ENCODE results near the gene INF2.

Gene INF2

DNA sequence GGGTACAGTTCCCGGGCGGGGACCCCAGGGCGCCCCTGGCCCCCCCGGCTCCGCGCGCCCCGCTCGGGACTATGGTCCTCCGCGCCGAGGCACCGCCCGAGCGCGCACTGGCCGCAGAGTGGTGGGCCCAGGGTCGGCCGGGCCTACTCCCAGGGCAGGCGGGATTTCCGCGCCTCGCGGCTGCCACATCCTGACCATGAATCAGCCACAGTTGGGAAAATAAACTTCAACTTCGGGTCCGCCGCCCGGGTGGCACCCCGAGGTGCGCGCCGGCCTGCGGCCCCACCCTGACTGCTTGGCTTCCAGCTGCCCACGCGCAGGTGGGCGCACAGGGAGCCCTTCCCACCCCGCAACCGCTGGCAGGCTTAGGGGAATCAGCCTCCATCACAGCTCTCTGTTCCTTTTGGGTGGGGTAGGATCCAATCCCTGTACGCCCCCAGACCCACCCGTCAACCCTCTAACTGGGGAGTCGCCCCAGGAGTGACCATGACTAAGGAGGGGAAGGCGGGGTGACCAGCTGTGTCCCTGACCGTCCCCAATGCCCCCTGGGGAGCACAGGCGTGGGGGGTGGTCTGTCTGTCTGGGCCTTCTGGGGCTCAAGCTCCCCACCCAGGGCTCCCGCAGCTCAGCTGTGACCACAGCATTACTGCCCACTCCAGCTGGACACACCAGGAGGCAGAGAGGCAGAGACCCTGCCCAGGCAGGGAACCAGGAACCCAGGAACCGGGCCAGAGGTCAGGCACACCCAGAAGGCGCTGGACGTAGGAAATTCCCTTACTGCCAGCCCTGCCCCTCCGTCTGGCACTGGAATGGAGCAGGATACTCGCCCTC, 678 bp downstream of the INF2 start (continued):
- TF ChIP-seq, protein P1, sequence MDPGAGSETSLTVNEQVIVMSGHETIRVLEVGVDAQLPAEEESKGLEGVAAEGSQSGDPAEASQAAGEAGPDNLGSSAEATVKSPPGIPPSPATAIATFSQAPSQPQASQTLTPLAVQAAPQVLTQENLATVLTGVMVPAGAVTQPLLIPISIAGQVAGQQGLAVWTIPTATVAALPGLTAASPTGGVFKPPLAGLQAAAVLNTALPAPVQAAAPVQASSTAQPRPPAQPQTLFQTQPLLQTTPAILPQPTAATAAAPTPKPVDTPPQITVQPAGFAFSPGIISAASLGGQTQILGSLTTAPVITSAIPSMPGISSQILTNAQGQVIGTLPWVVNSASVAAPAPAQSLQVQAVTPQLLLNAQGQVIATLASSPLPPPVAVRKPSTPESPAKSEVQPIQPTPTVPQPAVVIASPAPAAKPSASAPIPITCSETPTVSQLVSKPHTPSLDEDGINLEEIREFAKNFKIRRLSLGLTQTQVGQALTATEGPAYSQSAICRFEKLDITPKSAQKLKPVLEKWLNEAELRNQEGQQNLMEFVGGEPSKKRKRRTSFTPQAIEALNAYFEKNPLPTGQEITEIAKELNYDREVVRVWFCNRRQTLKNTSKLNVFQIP (CRISPR knock-in tag; IDR thresholded peaks at IDR 0.05; ENCODE audit: borderline replicate concordance, low read depth): no peak
- TF ChIP-seq ZC3H10 (CRISPR knock-in tag; IDR thresholded peaks at IDR 0.05): no peak
- no peak for TF ChIP-seq OSR1 (CRISPR knock-in tag; IDR thresholded peaks at IDR 0.05)

DNA sequence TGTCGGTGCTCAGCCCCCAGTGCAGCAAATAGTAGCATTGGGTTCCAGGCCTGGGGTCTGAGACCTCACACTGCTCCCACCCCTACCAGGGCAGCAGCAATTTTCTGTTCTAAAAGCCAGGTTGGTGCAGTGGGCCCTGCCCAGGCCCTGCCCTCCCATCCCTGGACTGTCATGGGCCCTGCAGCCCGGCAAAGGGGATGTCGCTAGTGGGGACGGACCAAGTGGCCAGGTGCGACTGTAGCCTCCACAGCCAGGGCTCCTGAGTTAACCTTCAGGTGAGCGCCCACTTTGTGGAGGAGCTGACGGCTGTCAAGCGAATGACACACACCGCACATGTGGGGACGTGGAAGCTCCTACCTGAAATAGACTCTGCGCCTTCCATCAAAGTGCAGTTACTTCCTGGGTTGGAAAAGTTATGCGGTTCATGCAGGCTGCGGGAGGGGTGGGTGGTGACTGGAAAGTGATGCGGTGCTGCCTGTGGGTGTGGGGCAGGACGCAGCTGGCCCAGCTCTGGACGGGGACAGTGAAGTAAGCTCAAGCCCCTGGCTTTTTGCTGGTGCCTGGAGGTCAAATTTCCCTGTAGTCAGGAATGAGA, 1.5 kb downstream of the INF2 start:
- TF ChIP-seq, protein P2, sequence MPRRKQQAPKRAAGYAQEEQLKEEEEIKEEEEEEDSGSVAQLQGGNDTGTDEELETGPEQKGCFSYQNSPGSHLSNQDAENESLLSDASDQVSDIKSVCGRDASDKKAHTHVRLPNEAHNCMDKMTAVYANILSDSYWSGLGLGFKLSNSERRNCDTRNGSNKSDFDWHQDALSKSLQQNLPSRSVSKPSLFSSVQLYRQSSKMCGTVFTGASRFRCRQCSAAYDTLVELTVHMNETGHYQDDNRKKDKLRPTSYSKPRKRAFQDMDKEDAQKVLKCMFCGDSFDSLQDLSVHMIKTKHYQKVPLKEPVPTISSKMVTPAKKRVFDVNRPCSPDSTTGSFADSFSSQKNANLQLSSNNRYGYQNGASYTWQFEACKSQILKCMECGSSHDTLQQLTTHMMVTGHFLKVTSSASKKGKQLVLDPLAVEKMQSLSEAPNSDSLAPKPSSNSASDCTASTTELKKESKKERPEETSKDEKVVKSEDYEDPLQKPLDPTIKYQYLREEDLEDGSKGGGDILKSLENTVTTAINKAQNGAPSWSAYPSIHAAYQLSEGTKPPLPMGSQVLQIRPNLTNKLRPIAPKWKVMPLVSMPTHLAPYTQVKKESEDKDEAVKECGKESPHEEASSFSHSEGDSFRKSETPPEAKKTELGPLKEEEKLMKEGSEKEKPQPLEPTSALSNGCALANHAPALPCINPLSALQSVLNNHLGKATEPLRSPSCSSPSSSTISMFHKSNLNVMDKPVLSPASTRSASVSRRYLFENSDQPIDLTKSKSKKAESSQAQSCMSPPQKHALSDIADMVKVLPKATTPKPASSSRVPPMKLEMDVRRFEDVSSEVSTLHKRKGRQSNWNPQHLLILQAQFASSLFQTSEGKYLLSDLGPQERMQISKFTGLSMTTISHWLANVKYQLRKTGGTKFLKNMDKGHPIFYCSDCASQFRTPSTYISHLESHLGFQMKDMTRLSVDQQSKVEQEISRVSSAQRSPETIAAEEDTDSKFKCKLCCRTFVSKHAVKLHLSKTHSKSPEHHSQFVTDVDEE (CRISPR knock-in tag; IDR thresholded peaks at IDR 0.05): no peak
- TF ChIP-seq PPARA (CRISPR knock-in tag; IDR thresholded peaks at IDR 0.05; ENCODE audit: borderline replicate concordance) (no peak), CSDC2 (CRISPR knock-in tag; IDR thresholded peaks at IDR 0.05) (no peak), TCF4 (CRISPR knock-in tag; IDR thresholded peaks at IDR 0.05; ENCODE audit: borderline replicate concordance) (no peak), ESRRG (CRISPR knock-in tag; IDR thresholded peaks at IDR 0.05) (no peak), ARNTL (CRISPR knock-in tag; IDR thresholded peaks at IDR 0.05; ENCODE audit: borderline replicate concordance, low read depth) (no peak)
- TF ChIP-seq, protein P3, sequence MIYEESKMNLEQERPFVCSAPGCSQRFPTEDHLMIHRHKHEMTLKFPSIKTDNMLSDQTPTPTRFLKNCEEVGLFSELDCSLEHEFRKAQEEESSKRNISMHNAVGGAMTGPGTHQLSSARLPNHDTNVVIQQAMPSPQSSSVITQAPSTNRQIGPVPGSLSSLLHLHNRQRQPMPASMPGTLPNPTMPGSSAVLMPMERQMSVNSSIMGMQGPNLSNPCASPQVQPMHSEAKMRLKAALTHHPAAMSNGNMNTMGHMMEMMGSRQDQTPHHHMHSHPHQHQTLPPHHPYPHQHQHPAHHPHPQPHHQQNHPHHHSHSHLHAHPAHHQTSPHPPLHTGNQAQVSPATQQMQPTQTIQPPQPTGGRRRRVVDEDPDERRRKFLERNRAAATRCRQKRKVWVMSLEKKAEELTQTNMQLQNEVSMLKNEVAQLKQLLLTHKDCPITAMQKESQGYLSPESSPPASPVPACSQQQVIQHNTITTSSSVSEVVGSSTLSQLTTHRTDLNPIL (CRISPR knock-in tag; IDR thresholded peaks at IDR 0.05; ENCODE audit: low read depth): no peak
- ATAC-seq: no peak

DNA sequence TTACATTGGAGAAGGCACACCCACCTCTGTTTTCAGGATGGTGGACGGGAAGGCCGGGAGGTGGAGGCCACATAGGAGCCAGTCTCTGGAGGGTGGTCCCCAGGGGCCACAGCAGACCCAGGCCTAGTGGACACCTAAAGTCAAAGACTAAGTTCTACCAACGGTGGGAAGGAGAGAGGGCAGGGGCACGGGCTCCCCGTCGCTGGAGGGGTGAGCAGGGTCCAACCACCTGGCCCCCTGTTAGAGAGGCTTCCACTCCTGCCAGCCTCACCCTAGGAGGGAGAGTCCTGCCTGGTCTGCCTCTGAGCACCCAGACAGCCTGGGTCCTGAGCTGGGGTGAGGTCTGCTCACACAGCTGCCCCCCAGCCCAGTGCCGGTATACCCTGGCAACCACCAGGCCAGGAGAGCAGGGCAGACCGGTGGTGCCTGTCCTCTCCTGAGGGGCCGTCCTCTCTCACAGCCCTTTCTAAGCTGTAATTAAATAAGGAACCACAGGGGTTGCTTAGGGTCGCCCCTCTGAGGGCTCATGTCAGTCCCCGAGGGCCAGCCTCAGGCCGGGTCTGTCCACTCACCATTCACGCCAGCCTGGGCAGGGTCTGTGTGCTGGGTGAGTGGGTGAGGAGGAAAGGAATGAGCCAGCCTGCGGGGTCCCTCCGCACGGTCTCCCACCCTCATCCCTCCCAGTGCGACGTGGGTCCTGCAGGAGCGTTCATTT, 2.3 kb downstream of the INF2 start:
- no peak for TF ChIP-seq TCF4 (CRISPR knock-in tag; IDR thresholded peaks at IDR 0.05; ENCODE audit: borderline replicate concordance)
- no peak for TF ChIP-seq ZNF8 (CRISPR knock-in tag; IDR thresholded peaks at IDR 0.05)
- TF ChIP-seq, protein P4, sequence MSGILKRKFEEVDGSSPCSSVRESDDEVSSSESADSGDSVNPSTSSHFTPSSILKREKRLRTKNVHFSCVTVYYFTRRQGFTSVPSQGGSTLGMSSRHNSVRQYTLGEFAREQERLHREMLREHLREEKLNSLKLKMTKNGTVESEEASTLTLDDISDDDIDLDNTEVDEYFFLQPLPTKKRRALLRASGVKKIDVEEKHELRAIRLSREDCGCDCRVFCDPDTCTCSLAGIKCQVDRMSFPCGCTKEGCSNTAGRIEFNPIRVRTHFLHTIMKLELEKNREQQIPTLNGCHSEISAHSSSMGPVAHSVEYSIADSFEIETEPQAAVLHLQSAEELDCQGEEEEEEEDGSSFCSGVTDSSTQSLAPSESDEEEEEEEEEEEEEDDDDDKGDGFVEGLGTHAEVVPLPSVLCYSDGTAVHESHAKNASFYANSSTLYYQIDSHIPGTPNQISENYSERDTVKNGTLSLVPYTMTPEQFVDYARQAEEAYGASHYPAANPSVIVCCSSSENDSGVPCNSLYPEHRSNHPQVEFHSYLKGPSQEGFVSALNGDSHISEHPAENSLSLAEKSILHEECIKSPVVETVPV (CRISPR knock-in tag; IDR thresholded peaks at IDR 0.05): no peak
- TF ChIP-seq BACH2 (CRISPR knock-in tag; IDR thresholded peaks at IDR 0.05; ENCODE audit: borderline replicate concordance): no peak
- no peak for TF ChIP-seq OSR1 (CRISPR knock-in tag; IDR thresholded peaks at IDR 0.05)
- TF ChIP-seq, protein P5, sequence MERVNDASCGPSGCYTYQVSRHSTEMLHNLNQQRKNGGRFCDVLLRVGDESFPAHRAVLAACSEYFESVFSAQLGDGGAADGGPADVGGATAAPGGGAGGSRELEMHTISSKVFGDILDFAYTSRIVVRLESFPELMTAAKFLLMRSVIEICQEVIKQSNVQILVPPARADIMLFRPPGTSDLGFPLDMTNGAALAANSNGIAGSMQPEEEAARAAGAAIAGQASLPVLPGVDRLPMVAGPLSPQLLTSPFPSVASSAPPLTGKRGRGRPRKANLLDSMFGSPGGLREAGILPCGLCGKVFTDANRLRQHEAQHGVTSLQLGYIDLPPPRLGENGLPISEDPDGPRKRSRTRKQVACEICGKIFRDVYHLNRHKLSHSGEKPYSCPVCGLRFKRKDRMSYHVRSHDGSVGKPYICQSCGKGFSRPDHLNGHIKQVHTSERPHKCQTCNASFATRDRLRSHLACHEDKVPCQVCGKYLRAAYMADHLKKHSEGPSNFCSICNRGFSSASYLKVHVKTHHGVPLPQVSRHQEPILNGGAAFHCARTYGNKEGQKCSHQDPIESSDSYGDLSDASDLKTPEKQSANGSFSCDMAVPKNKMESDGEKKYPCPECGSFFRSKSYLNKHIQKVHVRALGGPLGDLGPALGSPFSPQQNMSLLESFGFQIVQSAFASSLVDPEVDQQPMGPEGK (CRISPR knock-in tag; IDR thresholded peaks at IDR 0.05; ENCODE audit: borderline replicate concordance): no peak
- TF ChIP-seq TOX (CRISPR knock-in tag; IDR thresholded peaks at IDR 0.05; ENCODE audit: borderline replicate concordance): no peak
- no peak for TF ChIP-seq ARNTL (CRISPR knock-in tag; IDR thresholded peaks at IDR 0.05; ENCODE audit: borderline replicate concordance, low read depth)
- TF ChIP-seq ZFP30 (CRISPR knock-in tag; IDR thresholded peaks at IDR 0.05): no peak
- TF ChIP-seq RARB (CRISPR knock-in tag; IDR thresholded peaks at IDR 0.05): no peak
- no peak for TF ChIP-seq ZFP3 (CRISPR knock-in tag; IDR thresholded peaks at IDR 0.05)
- no peak for TF ChIP-seq ISL1 (CRISPR knock-in tag; IDR thresholded peaks at IDR 0.05)
- TF ChIP-seq, protein P3 (CRISPR knock-in tag; IDR thresholded peaks at IDR 0.05; ENCODE audit: low read depth): no peak
- no peak for ATAC-seq

All from SK-N-SH treated with all-trans-retinoic acid at 6 μM for 48 hours (cell line).